A673 (cell line): ENCODE results near the gene PRR33. TPM values are rescaled to one million over a fixed set of nuclear protein-coding genes. Genes with fewer than 3 reads are reported as not detected.

Experiments used
- BruUV-seq: library from RNA; stranded (reverse); fragments of 400-500 nt; replicated peaks from 2 replicates; lab custom pipeline; 2021; lab: Mats Ljungman, UMichigan
- CTCF ChIA-PET: fragments of 300-600 bp; sonication (Branson Sonifier 250); formaldehyde crosslinking; loops from one replicate; lab custom pipeline; 2022; ENCODE audit warnings: antibody characterized with exemption; lab: Charles Lee
- POLR2A ChIA-PET: fragments of 300-600 bp; sonication (Branson Sonifier 250); formaldehyde crosslinking; loops from one replicate; lab custom pipeline; 2022; ENCODE audit warnings: antibody characterized with exemption; ENCODE audit not compliant: low non-redundant PET; lab: Charles Lee
- DNase-seq: peaks from one replicate; pipeline ENCODE4 v3.0.0-alpha.2; 2015; ENCODE audit warnings: low spot score
- H3K27ac ChIP-seq: fragments of 200-600 bp; sonication (generic); 2 replicates; pipeline ENCODE4 v1.5.1; 2016; ENCODE audit warnings: mixed run types, low read depth, mild to moderate bottlenecking, mixed read lengths, antibody characterized with exemption, low read length; ENCODE audit not compliant: poor library complexity, severe bottlenecking
- H3K27me3 ChIP-seq: fragments of 200-600 bp; sonication (generic); replicated peaks from 2 replicates; pipeline ENCODE4 v1.6.1; 2017; ENCODE audit warnings: mixed run types, low read depth, mild to moderate bottlenecking, mixed read lengths, antibody characterized with exemption, low read length; ENCODE audit not compliant: insufficient read depth, poor library complexity
- H3K36me3 ChIP-seq: fragments of 200-600 bp; sonication (generic); 2 replicates; pipeline ENCODE4 v1.6.1; 2016; ENCODE audit warnings: mixed run types, mild to moderate bottlenecking, mixed read lengths, antibody characterized with exemption, low read length; ENCODE audit not compliant: insufficient read depth, poor library complexity, severe bottlenecking
- H3K4me1 ChIP-seq: fragments of 200-600 bp; sonication (generic); 2 replicates; pipeline ENCODE4 v1.6.1; 2017; ENCODE audit warnings: mixed run types, mild to moderate bottlenecking, mixed read lengths, antibody characterized with exemption, low read length; ENCODE audit not compliant: insufficient read depth, poor library complexity, severe bottlenecking
- H3K4me3 ChIP-seq: fragments of 200-600 bp; sonication (generic); 2 replicates; pipeline ENCODE4 v1.5.1; 2016; ENCODE audit warnings: low read depth, mixed run types, mild to moderate bottlenecking, mixed read lengths, low read length; ENCODE audit not compliant: poor library complexity, severe bottlenecking
- H3K9me3 ChIP-seq: fragments of 200-600 bp; sonication (generic); 2 replicates; pipeline ENCODE4 v1.6.1; 2016; ENCODE audit warnings: mixed run types, low read depth, mild to moderate bottlenecking, mixed read lengths, antibody characterized with exemption, low read length; ENCODE audit not compliant: poor library complexity, severe bottlenecking
- EZH2 ChIP-seq: fragments of 200-600 bp; sonication (generic); IDR thresholded peaks from 2 replicates; pipeline ENCODE4 v1.6.1; 2017; ENCODE audit warnings: borderline replicate concordance, low read depth, mild to moderate bottlenecking, mixed read lengths, antibody characterized with exemption, low read length; ENCODE audit not compliant: poor library complexity, severe bottlenecking
- intact Hi-C: fragments of 100-400 bp; cut with micrococcal nuclease; formaldehyde crosslinking; loops from one replicate; pipeline ENCODE4 v1.10.0; 2022; ENCODE audit not compliant: unreplicated experiment
- total RNA-seq: library from RNA; stranded (reverse); gene quantifications from 2 replicates; pipeline ENCODE4 v1.2.3, GENCODE V29; 2021
- TF ChIP-seq, protein P1 (sequence below): fragments of 300-800, 200-600 bp; sonication (generic); conservative IDR thresholded peaks from 2 replicates; pipeline ENCODE4 v1.5.1; 2017; ENCODE audit warnings: low read depth, mild to moderate bottlenecking, antibody characterized with exemption, low read length, moderate library complexity, mixed read lengths

PRR33 gene
- total RNA-seq, 1 experiment from 2014 or later = not detected

DNA sequence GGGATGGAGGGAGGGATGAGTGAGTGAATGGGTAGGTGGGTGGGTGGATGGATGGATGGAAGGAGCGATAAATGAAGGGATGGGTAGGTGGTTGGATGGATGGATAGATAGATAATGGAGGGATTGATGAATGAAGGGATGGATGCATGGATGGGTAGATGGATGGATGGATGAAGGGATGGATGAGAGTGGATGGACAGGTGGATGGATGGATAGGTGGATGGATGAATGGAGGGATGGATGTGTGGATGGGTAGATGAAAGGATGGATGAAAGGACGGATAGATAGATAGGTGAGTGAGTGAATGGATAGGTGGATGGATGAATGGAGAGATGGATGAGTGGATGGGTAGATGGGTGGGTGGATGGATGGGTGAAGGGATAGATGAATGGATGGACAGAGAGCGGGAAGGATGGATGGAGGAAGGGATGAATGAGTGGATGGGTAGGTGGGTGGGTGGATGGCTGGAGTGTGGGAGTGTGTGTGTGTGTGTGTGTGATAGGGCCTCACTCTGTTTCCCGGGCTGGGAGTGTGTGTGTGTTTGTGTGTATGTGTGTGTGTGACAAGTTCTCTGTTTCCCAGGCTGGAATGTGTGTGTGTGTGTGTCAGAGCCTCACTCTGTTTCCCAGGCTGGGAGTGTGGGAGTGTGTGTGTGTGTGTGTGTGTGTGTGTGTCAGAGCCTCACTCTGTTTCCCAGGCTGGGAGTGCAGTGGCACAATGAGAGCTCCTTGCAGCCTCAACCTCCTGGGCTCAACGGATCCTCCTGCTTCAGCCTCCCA is 2.1 kb upstream of the PRR33 start:
- Histone ChIP-seq H3K4me1 (no peaks in the 10 kb centered on the region), H3K27ac (no peak overlapping the region), H3K9me3 (no peaks in the 10 kb centered on the region), H3K27me3 (no peaks in the 10 kb centered on the region), H3K4me3 (no peak overlapping the region), H3K36me3 (no peaks in the 10 kb centered on the region)
- intact Hi-C loops = no loop called here
- no peak for DNase-seq
- no TSS peak for BruUV-seq
- TF ChIP-seq, protein P1, sequence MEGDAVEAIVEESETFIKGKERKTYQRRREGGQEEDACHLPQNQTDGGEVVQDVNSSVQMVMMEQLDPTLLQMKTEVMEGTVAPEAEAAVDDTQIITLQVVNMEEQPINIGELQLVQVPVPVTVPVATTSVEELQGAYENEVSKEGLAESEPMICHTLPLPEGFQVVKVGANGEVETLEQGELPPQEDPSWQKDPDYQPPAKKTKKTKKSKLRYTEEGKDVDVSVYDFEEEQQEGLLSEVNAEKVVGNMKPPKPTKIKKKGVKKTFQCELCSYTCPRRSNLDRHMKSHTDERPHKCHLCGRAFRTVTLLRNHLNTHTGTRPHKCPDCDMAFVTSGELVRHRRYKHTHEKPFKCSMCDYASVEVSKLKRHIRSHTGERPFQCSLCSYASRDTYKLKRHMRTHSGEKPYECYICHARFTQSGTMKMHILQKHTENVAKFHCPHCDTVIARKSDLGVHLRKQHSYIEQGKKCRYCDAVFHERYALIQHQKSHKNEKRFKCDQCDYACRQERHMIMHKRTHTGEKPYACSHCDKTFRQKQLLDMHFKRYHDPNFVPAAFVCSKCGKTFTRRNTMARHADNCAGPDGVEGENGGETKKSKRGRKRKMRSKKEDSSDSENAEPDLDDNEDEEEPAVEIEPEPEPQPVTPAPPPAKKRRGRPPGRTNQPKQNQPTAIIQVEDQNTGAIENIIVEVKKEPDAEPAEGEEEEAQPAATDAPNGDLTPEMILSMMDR = no peak
- TF ChIP-seq EZH2 = no peak
- ChIA-PET CTCF (interaction anchor here (0.7 kb wide), 1 partner anchor 253 kb away, joined by 4 read pairs; no protein-coding TSS in a partner anchor), POLR2A (interaction anchor here (0.6 kb wide), 1 partner anchor 14 kb away, joined by 5 read pairs; no protein-coding TSS in a partner anchor)

DNA sequence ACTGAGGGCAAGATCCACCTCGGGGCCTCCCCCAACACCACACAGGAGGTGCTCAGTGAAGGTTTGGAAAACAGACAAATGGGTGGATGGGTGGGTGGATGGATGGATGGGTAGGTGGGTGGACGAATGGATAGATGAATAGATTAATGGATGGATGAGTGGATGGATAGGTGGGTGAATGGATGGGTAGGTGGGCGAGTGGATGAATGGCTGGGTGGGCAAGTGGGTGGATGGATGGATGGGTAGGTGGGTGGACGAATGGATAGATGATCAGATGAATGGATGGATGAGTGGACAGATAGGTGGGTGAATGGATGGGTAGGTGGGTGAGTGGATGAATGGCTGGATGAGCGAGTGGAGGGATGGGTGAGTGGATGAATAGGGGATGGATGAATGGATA is 863 bp upstream of the PRR33 start:
- no peak for TF ChIP-seq EZH2
- TF ChIP-seq, protein P1 = no peak
- Histone ChIP-seq H3K27me3 (no peaks in the 10 kb centered on the region), H3K4me3 (no peak overlapping the region), H3K27ac (no peak overlapping the region), H3K4me1 (no peaks in the 10 kb centered on the region), H3K9me3 (no peaks in the 10 kb centered on the region), H3K36me3 (no peaks in the 10 kb centered on the region)
- CTCF ChIA-PET = no interaction called here
- DNase-seq = no peak
- intact Hi-C loops = no loop called here
- BruUV-seq = no TSS peak
- POLR2A ChIA-PET = no interaction called here

DNA sequence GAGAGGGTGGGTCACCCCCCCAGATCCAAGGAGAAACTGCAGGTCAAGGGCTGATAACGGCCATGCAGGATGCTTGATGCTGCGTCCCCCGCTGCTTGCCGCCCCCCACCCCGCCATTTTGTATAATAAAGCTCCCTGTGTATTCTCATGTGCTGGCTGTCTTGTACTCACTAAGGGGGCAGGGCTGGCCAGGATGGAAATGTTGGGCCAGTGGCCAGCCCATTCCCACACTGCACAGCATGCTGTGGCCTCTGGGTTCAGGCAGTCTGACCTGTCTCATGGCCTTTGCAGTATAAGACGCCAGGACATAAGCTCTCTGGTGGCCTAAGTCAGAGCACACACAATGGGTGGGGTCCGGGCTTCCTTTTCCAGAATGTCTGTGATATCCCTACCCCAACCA is 421 bp upstream of the PRR33 start:
- H3K4me1 ChIP-seq = no peaks in the 10 kb centered on the region
- no peaks in the 10 kb centered on the region for H3K9me3 ChIP-seq
- no peak overlapping the region for H3K27ac ChIP-seq
- BruUV-seq = no TSS peak
- H3K36me3 ChIP-seq = no peaks in the 10 kb centered on the region
- intact Hi-C loops = no loop called here
- POLR2A ChIA-PET = no interaction called here
- CTCF ChIA-PET = no interaction called here
- no peaks in the 10 kb centered on the region for H3K27me3 ChIP-seq
- H3K4me3 ChIP-seq = no peak overlapping the region
- DNase-seq = no peak
- TF ChIP-seq EZH2 = no peak
- TF ChIP-seq, protein P1 = no peak
